Measurements from ENCODE around the gene DCDC2B.

Gene DCDC2B

DNA sequence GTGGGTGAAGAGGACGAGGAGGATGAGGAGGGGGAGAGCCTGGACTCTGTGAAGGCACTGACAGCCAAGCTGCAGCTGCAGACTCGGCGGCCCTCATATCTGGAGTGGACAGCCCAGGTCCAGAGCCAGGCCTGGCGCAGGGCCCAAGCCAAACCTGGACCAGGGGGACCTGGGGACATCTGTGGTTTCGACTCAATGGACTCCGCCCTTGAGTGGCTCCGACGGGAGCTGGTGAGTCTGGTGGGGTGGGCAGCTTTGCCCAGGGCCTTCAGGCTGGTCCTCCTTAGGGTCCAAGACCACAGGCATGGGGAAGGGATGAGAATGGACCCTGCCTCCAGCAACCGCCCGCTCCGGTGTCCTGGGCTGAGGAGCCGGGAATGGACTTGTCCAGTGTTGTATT is 38.6 kb downstream of the DCDC2B start:
- no peak for TF ChIP-seq CTCF (IDR thresholded peaks at IDR 0.05; ENCODE audit: insufficient read depth, low read depth, low read length, missing control alignments)
- DNase-seq (ENCODE audit: low read depth) = no peak
- no peak overlapping the region for H3K4me3 ChIP-seq (ENCODE audit: low read depth, low read length)

- peak; percentile 91 for DNase-seq (ENCODE audit: low read depth)
- peak; percentile 96 for TF ChIP-seq CTCF (IDR thresholded peaks at IDR 0.05; ENCODE audit: insufficient read depth, low read depth, low read length, missing control alignments)
- H3K4me3 ChIP-seq (ENCODE audit: low read depth, low read length) = peak overlapping the region; percentile 17; the same call in 1 of the 2 replicates
Observed at GRCh38 chr1:32247983-32248889, 39.3 kb downstream of the DCDC2B start.

DNA sequence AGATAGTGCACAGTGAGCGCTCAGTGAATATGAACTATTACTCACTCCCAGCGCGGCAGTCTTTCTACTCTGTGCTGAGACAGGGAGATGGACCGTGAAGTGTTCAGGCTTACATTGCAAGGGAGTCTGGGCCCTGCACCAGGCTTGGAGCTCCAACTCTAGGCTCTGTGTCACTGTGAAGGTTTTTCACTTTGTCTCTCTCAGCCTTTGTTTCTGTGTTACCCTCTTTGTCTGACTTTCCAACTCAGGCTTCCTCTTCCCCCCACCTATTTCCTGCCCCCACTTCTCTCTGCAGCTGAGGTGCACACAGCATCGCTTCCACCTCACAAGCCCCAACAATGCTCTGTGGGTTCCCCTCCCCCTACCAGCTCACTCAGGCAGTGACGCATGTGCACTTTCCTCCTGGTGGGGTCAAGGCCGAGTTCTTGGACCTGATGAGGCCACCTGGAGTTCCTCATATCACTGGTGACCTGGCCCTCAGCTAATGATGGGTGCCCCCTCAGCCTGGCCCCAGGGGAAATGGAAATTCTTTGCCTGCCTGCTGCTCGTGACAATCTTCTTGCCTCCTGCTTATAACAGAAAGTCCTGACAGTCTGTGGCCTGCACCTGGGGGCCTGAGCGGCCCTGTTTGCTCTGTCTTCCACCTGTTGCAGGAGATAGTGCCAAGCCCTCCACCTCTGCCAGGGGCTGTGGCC is 41.1 kb downstream of the DCDC2B start:
- no peak for TF ChIP-seq CTCF (IDR thresholded peaks at IDR 0.05; ENCODE audit: insufficient read depth, low read depth, low read length, missing control alignments)
- peak; percentile 97 for DNase-seq (ENCODE audit: low read depth)
- H3K4me3 ChIP-seq (ENCODE audit: low read depth, low read length) = peak overlapping the region; percentile 71

- peak within 1 kb of the TSS; percentile 71 for H3K4me3 ChIP-seq (ENCODE audit: low read depth, low read length)
- peak; percentile 85 for DNase-seq (ENCODE audit: low read depth)
- TF ChIP-seq CTCF (IDR thresholded peaks at IDR 0.05; ENCODE audit: insufficient read depth, low read depth, low read length, missing control alignments) = no peak
Observed at GRCh38 chr1:32250893-32251716, 42.2 kb downstream of the DCDC2B start, which contains the start of gene LCK. Gene LCK, plus strand, starts transcription at chr1:32251265. Its CDS starts 23,065 bp downstream, at chr1:32274330.

DNA sequence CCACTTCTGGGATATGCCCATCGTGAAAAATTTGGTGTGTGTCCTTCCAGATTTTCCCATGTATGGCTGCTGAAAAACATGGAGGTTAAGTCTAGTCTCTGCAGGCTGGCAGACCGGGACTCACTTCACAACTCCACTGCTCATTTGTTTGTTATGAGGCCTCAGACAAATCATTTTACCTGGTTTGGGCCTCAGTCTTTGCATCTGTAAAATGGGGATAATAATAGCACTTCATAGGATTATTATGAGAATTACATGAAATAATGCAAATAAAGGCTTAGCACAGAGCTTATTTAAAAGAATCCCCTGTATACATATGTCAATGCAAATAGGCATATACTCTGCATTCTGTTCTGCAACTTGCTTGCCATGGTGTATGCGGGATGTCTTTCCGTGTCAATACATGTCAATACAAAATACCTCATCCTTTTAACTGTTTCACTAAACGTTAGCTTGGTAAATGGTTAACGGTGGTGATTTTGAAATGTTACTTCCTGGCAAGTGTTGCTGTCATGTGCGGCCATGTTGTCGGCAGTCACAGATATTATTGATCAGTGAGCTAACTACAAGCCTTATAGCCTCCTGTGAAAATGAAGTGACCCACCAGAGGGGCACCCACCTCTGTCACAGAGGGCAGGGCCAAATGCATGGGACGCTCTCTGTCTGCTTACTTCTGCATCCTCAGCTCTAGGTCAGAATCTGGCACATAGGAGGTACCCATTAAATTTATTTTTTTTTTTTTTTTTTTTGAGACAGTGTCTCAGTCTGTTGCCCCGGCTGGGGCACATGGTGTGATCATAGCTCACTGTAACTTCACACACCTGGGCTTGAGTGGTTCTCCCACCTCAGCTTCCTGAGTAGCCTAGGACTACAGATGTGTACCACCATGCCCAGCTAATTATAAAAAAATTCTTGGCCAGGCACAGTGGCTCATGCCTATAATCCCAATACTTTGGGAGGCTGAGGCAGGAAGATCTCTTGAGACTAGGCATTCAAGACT is 46.5 kb downstream of the DCDC2B start:
- peak overlapping the region; percentile 71 for H3K4me3 ChIP-seq (ENCODE audit: low read depth, low read length)
- peak; percentile 54 for DNase-seq (ENCODE audit: low read depth)
- no peak for TF ChIP-seq CTCF (IDR thresholded peaks at IDR 0.05; ENCODE audit: insufficient read depth, low read depth, low read length, missing control alignments)
